ENCODE data around the gene KRTAP9-2.
"Not testable (repeated sequence)": the region's sequence is repeated elsewhere in the genome, so short reads cannot be mapped to it uniquely, and the experiment has no call there.

Gene KRTAP9-2

GRCh38 chr17:41231731-41232130, 5.3 kb downstream of the KRTAP9-2 start:
- H3K36me3 Mint-ChIP-seq (ENCODE audit: low read depth) = no peaks in the 10 kb centered on the region
- no peaks in the 10 kb centered on the region for H3K9me3 Mint-ChIP-seq
- no peak overlapping the region for H3K4me3 Mint-ChIP-seq
- no peak for DNase-seq
- no peak overlapping the region for H3K27ac Mint-ChIP-seq
- H3K27me3 Mint-ChIP-seq (ENCODE audit: low read depth, poor library complexity) = peaks cover 41% of the 10 kb centered on the region
- no peaks in the 10 kb centered on the region for H3K4me1 Mint-ChIP-seq
- TF ChIP-seq CTCF (IDR thresholded peaks at IDR 0.05) = no peak

GRCh38 chr17:41232399-41233105, 6.1 kb downstream of the KRTAP9-2 start, which contains the start of gene KRTAP9-3:
TSS of gene KRTAP9-3 (plus strand) at chr17:41232449. CDS start at chr17:41232502, 53 bp downstream.
- H3K4me1 Mint-ChIP-seq; H3K36me3 Mint-ChIP-seq (ENCODE audit: low read depth); H3K4me3 Mint-ChIP-seq; H3K27ac Mint-ChIP-seq; H3K9me3 Mint-ChIP-seq; DNase-seq: not testable (repeated sequence)
- H3K27me3 Mint-ChIP-seq (ENCODE audit: low read depth, poor library complexity) = peaks cover 44% of the 10 kb centered on the region

GRCh38 chr17:41237116-41237515, 10.7 kb downstream of the KRTAP9-2 start:
- not testable (repeated sequence) for H3K36me3 Mint-ChIP-seq (ENCODE audit: low read depth); H3K4me1 Mint-ChIP-seq; H3K27ac Mint-ChIP-seq; DNase-seq; H3K4me3 Mint-ChIP-seq
- peaks cover 27% of the 10 kb centered on the region for H3K27me3 Mint-ChIP-seq (ENCODE audit: low read depth, poor library complexity)
- H3K9me3 Mint-ChIP-seq = peaks cover 12% of the 10 kb centered on the region

GRCh38 chr17:41237949-41238437, 11.5 kb downstream of the KRTAP9-2 start, which contains the start of gene KRTAP9-8:
TSS of gene KRTAP9-8 (plus strand) at chr17:41237999. CDS start at chr17:41238052, 53 bp downstream.
- H3K4me1 Mint-ChIP-seq; H3K4me3 Mint-ChIP-seq; H3K36me3 Mint-ChIP-seq (ENCODE audit: low read depth); H3K27ac Mint-ChIP-seq; DNase-seq: not testable (repeated sequence)
- Mint-ChIP-seq H3K27me3 (ENCODE audit: low read depth, poor library complexity) (peaks cover 31% of the 10 kb centered on the region), H3K9me3 (peaks cover 12% of the 10 kb centered on the region)

GRCh38 chr17:41246995-41247787, 20.7 kb downstream of the KRTAP9-2 start:
- H3K36me3 Mint-ChIP-seq (ENCODE audit: low read depth); H3K4me1 Mint-ChIP-seq; H3K9me3 Mint-ChIP-seq; H3K4me3 Mint-ChIP-seq; DNase-seq; H3K27ac Mint-ChIP-seq: not testable (repeated sequence)
- peaks cover 64% of the 10 kb centered on the region for H3K27me3 Mint-ChIP-seq (ENCODE audit: low read depth, poor library complexity)

- H3K9me3 Mint-ChIP-seq; H3K36me3 Mint-ChIP-seq (ENCODE audit: low read depth); H3K27ac Mint-ChIP-seq; H3K4me3 Mint-ChIP-seq; H3K4me1 Mint-ChIP-seq; DNase-seq: not testable (repeated sequence)
- peaks cover 72% of the 10 kb centered on the region for H3K27me3 Mint-ChIP-seq (ENCODE audit: low read depth, poor library complexity)
Observed at GRCh38 chr17:41249637-41250240, 23.3 kb downstream of the KRTAP9-2 start, which contains the start of gene KRTAP9-4. TSS of gene KRTAP9-4 (plus strand) at chr17:41249687. CDS start at chr17:41249721, 34 bp downstream.

- Mint-ChIP-seq H3K27me3 (ENCODE audit: low read depth, poor library complexity) (peaks cover 74% of the 10 kb centered on the region), H3K9me3 (no peaks in the 10 kb centered on the region), H3K27ac (no peak overlapping the region), H3K36me3 (ENCODE audit: low read depth) (no peaks in the 10 kb centered on the region), H3K4me1 (no peaks in the 10 kb centered on the region), H3K4me3 (no peak overlapping the region)
- no peak for TF ChIP-seq CTCF (IDR thresholded peaks at IDR 0.05)
- no peak for DNase-seq
Observed at GRCh38 chr17:41251261-41251660, 24.8 kb downstream of the KRTAP9-2 start.

- no peak for TF ChIP-seq CTCF (IDR thresholded peaks at IDR 0.05)
- H3K4me3 Mint-ChIP-seq = no peak overlapping the region
- no peaks in the 10 kb centered on the region for H3K4me1 Mint-ChIP-seq
- H3K27me3 Mint-ChIP-seq (ENCODE audit: low read depth, poor library complexity) = peaks cover 66% of the 10 kb centered on the region
- no peaks in the 10 kb centered on the region for H3K36me3 Mint-ChIP-seq (ENCODE audit: low read depth)
- no peak for DNase-seq
- H3K27ac Mint-ChIP-seq = no peak overlapping the region
- H3K9me3 Mint-ChIP-seq = no peaks in the 10 kb centered on the region
Observed at GRCh38 chr17:41254861-41255260, 28.4 kb downstream of the KRTAP9-2 start.

GRCh38 chr17:41255381-41256290, 29.2 kb downstream of the KRTAP9-2 start, which contains the start of gene KRTAP9-9:
TSS of gene KRTAP9-9 (plus strand) at chr17:41255384.
- H3K4me1 Mint-ChIP-seq; DNase-seq; H3K4me3 Mint-ChIP-seq; H3K36me3 Mint-ChIP-seq (ENCODE audit: low read depth); H3K27ac Mint-ChIP-seq; H3K9me3 Mint-ChIP-seq: not testable (repeated sequence)
- H3K27me3 Mint-ChIP-seq (ENCODE audit: low read depth, poor library complexity) = peaks cover 61% of the 10 kb centered on the region
